NOMO-1 (cell line): ENCODE data around the gene DPEP1.
"Not testable (repeated sequence)": the region's sequence is repeated elsewhere in the genome, so short reads cannot be mapped to it uniquely, and the experiment has no call there.

Experiments
- DNase-seq, 2 experiments: peaks; one replicate each; lab custom pipeline; 2025; ENCODE audit not compliant: unreplicated experiment in 2 of 2; lab: John Stamatoyannopoulos, UW

DPEP1 gene

DNA sequence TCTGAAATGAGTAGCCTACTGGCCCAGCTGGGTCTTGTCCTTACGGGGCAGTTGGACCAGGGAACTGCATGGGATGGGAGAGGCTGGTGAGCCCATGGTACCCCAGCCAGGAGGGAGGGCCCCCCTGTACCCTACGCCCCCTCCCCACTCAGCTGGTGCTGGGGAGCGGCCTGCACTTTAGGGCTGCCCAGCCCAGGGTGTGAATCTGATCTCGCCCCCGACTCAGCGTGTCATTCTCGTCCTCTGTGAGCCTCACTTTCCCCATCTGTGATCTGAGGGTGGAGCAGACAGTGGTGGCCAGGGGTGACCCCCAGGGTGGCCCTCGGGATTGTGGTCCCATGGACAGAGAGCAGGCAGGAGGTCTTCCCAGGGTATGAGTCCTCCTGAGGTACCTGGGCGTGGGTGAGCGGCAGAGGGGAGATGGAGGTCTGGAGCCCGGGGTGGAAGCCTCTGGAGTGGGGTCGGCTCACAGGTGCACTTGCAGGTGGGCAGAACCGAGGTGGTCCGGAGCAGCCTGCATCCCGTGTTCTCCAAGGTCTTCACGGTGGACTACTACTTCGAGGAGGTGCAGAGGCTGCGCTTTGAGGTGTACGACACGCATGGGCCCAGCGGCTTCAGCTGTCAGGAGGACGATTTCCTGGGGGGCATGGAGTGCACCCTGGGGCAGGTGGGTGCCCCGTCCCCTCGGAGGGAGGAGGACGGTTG, 36.2 kb upstream of the DPEP1 start:
- DNase-seq: no peak

DNA sequence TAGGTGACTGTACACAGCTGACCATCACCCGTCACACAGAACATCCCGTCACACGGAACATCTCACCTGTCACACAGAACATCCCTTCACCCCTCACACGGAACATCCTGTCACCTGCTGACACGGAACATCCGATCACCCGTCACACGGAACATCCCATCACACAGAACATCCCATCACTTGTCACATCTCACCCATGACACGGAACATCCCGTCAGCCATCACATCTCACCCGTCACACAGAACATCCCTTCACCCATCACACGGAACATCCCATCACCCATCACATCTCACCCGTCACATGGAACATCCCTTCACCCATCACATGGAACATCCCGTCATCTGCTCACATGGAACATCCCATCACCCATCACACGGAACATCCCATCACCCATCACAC, 34.1 kb upstream of the DPEP1 start:
- DNase-seq: no peak

GRCh38 chr16:89581045-89581695, 32.3 kb upstream of the DPEP1 start:
- DNase-seq: no peak

DNA sequence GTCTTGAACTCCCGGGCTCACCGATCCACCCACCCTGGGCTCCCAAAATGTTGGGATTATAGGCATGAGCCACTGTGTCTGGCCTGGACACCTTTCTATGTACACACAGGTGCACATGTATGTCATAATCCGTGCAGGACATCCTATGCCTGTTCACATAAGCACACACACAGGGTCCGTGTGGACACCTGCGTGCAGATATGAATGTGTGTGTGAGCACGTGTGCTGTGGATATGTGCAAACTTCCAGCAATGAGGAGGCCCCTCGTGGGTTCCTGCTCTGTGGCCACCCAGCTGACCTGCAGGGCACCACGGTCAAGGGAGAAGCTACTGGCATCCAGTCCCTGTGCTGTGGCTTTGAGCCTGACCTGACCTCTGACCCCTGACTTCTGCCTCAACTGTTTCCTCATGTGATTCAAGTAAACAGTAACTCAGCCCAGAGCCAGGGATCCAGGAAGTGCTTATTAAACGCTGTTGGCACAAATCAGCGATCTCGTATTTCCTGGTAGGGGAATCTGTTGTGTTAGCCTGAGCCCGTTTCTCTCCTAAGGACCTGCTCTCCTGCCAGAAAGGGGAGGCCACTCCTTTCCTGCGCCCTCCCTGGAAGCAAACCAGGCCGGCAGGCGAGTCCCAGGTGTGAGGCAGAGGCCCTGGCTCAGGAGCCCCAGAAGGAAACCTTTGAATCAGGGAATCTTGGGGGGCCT, 31.4 kb upstream of the DPEP1 start:
- no peak for DNase-seq

GRCh38 chr16:89582614-89583196, 30.7 kb upstream of the DPEP1 start:
- no peak for DNase-seq

DNA sequence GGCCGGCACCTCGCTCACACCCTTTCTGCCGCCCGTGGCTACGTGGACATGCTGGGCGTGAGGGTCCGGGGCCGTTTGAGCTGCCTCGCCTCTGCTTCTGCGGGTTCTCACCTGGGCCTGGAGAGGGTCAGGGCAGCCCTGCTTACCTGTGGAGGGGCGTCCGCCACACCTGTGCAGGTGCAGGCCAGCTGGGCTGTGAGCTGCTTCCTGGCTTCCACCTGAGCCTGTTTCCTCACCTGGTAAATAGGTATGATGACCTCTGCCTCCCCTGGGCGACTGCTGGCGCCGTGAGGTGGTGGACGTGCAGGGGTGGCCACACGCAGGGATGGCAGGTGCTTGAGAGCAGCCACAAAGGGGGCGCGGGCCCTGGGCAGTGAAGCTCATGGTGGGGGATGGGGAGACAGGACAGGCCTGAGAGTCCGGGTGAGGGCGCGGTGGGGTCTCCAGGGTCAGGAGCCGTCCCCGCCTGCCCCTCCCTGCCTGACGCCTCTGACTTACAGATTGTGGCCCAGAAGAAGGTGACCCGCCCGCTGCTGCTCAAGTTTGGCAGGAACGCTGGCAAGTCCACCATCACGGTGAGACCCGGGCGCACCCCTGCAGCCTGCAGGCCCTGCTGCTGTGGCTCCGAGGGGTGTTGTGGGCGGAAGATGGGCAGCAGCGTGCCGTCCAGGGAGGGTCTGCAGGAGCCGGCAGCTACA, 30.1 kb upstream of the DPEP1 start:
- no peak for DNase-seq

GRCh38 chr16:89583895-89584644, 29.4 kb upstream of the DPEP1 start:
- no peak for DNase-seq

GRCh38 chr16:89584768-89585549, 28.5 kb upstream of the DPEP1 start:
- no peak for DNase-seq

DNA sequence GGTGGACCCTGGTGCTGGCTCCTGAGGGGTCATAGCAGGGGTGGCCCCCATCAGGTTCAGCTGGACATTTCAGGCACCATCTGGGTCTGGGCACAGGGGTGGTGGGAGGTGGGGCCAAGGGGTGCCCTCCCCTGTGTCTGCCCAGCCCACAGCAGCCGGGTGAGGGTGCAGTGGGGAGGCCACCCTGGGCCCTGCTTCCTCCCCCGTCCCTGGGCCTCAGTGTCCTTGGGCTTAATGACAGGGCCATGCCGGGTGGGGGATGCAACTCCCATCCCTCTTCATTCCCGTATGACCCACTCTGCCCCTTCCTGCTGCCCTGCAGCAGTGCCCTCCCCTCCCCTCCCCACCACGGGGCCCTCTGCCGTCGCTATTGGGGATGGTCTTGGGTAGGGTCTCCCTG, 27.2 kb upstream of the DPEP1 start:
- no peak for DNase-seq

- no peak for DNase-seq
These were observed 26.6 kb upstream of the DPEP1 start for GRCh38 chr16:89586853-89587252.

GRCh38 chr16:89587676-89588075, 25.8 kb upstream of the DPEP1 start:
- DNase-seq: not testable (repeated sequence)

GRCh38 chr16:89588413-89589109, 24.9 kb upstream of the DPEP1 start:
- DNase-seq: no peak

DNA sequence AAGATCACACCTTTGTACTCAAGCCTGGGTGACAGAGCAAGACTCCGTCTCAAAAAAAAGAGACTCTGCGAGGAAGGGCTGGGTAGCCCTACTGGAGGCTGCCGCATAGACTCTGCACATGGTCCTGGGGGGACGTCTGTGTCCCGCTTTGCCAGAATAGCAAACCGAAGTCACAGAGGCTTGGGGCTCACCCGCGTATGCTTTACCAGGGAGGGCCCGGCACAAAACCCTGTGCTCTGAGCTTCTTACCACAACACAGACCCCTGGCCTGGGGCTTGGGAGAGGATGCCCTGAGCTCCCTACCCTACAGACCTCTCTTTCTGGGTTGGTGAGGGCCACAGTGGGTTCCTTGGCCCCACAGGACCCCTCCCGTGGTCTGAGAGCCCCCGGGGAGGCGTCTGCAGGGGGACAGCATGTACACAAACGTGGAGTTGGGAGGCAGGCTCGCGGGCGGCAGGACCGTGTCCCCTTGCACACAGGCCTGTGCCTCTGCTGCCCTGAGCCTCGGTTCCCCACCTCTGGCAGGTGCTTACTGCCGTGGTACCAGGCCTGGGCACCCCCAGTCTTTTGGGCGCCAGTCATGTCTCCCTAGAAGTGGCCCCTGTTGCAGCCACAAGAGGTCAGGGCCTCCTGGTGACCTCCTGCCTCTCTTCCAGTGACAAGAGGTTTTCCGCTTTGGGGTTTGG, 24.1 kb upstream of the DPEP1 start:
- no peak for DNase-seq

DNA sequence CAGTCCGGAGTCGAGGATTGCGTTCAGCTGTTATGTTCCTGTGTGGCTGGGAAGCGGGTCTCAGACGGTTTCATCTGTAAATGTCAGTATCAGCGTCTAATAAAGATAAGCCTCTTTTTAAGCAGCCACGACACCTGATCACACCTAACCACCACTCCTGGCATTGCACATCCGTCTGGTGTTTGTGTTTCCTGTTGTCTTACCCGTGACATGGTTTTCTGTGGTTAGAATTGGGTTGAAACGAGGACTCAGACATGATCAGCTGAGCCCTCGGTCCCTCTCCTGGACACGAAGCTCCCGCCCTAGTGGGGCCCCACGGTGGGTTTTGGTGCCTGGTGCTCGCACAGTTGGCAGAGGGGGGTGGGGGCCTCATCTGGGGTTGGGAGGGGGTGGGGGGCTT, 19.6 kb upstream of the DPEP1 start:
- no peak for DNase-seq

DNA sequence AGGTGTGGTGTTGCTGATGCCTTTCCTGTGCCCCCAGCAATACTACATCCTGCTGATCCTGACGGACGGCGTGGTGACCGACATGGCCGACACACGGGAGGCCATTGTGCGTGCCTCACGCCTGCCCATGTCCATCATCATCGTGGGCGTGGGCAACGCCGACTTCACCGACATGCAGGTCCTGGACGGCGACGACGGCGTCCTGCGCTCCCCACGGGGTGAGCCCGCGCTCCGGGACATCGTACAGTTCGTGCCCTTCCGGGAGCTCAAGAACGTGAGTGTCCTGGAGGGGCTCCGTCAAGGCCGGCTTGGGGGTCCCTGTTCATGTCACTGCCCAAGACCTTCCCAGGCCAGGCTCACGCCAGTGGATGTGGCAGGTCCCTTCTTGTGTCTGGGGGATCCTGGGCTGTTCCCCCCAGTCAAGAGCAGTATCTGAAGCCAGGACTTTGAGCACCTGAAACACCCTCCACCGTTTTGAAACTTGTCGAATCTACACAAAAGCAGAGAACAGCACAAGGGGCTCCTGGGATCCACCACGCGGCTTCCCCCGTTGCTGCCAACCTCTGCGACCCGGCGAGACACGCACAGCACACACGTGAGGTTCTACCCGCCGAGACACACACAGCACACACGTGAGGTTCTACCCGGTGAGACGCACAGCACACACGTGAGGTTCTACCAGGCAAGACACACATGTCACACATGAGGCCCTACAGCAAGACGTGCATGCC, 17.9 kb upstream of the DPEP1 start:
- DNase-seq: no peak

DNA sequence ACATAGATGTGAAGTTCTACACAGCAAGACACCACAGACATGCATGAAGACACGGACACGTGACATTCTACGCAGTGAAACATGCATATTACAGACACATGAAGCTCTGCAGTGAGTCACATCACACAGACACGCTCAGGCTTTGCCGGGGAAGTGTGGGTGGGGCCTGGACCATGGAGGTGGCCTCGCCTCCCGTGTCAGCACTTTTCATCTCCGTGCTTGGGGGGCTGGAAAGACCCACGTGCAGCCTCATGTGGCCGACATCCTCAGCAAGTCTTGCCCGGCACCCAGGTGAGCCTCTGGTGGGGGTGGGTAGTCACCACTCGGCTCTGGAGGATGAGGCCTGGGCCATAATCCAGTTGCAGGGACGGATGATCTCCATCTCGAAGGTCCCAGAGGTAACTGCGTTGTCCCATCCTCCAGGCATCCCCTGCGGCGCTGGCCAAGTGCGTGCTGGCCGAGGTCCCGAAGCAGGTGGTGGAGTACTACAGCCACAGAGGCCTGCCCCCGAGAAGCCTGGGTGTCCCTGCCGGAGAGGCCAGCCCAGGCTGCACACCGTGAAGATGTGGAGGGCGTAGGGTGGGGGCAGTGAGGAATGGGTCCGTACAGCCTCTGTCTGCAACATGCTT, 17.3 kb upstream of the DPEP1 start:
- DNase-seq: no peak

DNA sequence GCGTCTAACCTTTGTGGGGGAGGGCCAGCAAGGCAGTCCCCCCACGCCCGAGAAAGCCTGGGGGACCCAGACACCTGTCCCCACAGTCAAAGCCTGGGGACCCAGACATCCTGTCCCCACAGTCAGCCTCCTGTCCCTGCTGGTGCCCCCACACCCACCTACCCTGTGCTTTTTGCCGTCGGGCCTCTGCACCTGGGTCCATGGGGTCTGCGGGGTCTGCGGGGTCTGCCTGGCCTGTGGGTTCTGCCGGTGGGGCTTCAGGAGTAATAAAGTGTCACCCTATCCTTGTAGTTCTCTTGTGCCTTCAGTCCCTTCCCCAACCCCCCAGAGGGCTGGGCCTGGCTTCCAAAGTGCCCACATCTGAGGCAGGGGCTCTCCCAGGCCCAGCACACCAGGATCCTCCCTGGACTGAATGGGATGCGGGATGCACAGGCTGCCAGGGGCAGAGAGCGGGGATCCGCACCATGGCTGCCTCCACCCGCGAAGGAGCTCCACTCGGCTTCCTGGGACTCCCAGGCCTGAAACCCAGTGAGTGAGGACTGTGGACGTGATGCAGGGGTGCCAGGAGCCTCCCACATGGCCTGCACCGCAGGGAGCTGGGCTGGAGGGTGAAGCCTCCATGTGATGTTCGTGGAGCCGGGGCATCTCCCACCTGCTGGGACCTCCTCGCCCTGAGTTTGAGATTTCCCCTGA, 16.3 kb upstream of the DPEP1 start:
- DNase-seq: no peak
